HG03457 (cell line): ENCODE results near the gene ESRP2.

Source experiments
- ATAC-seq: cut with Tn5 transposase; IDR thresholded peaks from one replicate; pipeline ENCODE4 v1.9.1; 2021; ENCODE audit warnings: moderate number of reproducible peaks; ENCODE audit not compliant: unreplicated experiment

ESRP2 gene

DNA sequence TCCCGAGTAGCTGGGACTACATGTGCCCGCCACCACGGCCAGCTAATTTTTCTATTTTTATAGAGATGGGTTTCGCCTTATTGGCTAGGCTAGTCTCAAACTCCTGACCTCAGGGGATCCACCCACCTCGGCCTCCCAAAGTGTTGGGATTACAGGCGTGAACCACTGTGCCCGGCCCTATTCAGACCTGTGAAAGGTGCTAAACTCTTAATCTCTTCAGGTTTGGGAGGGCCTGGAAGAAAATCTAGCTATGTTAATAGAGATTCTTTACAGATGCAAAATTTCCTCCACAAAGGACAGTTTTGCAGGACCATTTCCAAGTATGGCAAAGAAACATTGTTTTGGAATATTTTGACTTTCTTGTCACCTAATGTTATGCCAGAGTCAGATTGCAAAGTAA, 6.2 kb upstream of the ESRP2 start:
- no peak for ATAC-seq

DNA sequence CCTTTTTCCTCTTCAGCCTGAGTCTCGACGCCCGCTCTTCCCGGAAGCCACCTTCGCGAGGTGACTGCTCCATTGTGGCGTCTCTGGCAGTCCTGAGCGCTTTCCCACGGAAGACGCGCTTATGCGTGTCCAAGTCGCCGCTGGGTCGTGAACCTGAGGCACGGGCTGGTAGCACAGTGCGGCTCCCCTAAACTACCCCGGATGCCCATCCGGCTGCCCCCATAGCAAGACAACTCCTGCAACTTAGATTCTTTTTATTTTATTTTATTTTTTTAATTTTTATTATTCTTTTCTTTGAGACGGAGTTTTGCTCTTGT, 2.1 kb upstream of the ESRP2 start:
- ATAC-seq = no peak

DNA sequence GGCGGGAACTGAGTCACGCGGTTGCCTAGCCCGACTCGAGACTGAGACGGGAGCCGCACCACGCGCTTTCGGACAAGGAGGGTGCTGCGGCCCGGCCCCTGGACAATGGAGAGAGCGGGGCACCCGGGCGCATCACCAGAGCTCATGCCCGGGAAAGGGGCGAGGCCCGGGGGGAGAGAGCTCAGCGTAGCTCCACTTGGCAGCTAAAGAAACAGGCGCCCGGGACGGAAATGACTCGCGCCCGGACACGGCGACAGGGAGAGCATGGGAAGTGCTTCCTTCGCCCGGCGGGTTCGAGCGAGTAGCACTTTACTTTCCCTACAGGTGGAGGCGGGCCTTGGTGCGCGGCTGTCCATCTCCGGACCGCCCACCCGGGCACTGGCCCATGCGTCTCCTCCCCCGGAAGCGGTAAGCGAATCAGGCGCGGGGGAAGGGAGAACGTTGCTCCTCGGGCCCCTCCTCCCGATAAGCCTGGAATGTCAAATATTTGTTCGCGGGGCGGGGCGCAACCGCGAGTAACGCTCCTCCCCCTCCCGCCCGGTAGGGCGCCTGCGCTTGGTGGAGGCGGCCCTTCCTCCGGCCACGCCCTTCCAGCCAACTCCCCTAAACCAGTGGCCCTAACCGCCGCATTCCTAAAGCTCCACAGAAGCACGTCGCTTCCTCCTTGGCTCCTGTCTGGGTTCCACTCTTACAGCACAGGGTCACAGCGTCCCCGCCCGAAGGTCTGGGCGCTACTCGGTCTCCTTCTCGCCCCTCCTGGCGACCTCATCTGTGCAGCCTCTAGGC, 1.5 kb upstream of the ESRP2 start:
- ATAC-seq = peak; percentile 65

GRCh38 chr16:68236826-68237242, 907 bp upstream of the ESRP2 start:
- ATAC-seq = no peak

GRCh38 chr16:68236137-68236825, 354 bp upstream of the ESRP2 start:
- ATAC-seq = no peak

- no peak for ATAC-seq
Measured at GRCh38 chr16:68235108-68235886, 630 bp downstream of the ESRP2 start.

DNA sequence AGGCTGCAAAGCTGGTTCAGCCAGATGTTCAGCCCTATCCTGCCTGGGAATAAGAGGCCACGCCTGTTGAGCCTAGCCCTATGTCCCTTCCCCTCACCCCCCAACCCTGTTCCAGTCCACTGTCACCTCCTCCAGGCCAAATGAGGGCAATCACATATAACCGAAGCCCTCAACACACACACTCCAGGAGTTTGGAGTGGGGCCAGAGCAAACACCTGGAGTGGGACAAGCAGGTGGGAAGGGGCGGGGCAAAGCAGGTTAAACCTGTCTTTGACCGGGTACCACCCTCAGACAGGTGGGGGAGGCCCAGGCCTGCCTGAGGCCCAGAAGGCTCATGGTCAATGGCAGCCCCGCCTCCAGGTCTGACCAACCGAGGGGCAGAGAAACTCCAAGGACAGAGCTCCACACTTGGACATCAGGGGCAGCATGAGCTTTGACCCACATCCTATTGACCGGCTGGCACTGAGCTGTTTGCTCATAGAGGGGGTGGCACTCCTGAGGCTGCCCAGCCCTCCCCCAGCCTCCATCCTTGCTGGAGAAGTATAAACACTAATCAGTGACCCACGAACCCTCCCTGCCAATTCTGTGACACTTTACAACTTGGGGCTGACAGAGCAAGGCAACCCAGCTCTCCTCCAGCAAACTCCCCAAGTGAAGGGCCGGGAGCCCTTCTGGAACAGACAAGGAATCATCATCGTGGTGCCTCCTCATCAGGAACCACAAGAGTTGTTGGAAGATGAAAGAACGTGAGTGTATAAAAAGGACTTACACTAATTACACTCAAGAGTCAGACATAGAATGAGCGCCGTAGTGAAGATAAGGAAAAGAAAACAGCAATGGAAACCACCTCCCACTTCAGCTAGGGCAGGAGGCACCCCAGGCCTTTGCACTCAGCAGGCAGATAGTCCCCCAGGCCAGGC, 1.5 kb downstream of the ESRP2 start:
- no peak for ATAC-seq

DNA sequence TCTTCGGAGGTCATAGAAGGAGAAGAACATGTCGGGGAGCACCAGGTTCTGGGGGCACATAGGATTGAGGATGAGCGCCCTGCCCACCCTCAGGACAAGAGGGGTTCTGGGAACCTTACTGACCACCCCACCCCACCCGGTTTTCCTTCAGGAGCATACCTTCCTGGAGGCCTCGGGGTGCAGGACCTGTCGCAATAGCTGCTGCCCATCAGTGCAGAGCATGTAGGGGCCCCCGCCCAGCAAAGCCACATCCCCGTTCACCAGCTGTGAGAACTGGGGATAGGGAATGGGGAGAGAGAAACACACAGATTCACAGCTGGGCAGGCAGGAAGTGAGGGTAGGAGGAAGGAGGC, 2.1 kb downstream of the ESRP2 start:
- ATAC-seq = no peak

- ATAC-seq = no peak
Measured at GRCh38 chr16:68233085-68233834, 2.7 kb downstream of the ESRP2 start.

- no peak for ATAC-seq
Measured at GRCh38 chr16:68232335-68232734, 3.6 kb downstream of the ESRP2 start.

GRCh38 chr16:68231384-68232136, 4.4 kb downstream of the ESRP2 start:
- ATAC-seq = no peak

- ATAC-seq = no peak
Measured at GRCh38 chr16:68230956-68231355, 5.0 kb downstream of the ESRP2 start.

- no peak for ATAC-seq
Measured at GRCh38 chr16:68230176-68230571, 5.8 kb downstream of the ESRP2 start.

- ATAC-seq = no peak
Measured at GRCh38 chr16:68229431-68230175, 6.3 kb downstream of the ESRP2 start.

DNA sequence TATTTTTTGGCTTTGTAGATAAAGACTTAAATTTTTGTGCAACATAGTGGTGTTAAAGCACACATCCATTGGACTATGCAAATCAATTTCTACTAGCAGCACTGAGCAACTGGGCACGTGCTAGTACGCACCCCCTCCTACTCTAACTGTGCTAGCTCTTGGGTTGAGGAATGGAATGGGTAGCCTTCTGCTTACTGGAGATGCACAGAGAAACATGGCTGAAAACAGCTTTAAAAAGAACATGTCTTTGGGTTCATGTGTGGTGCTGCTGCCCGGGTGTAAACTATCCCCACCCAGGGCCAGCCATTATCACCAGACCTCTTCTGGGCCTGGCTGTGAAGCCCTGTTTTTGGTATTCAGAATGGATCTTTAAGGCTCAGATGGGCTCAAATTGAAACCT, 7.3 kb downstream of the ESRP2 start:
- ATAC-seq = no peak

DNA sequence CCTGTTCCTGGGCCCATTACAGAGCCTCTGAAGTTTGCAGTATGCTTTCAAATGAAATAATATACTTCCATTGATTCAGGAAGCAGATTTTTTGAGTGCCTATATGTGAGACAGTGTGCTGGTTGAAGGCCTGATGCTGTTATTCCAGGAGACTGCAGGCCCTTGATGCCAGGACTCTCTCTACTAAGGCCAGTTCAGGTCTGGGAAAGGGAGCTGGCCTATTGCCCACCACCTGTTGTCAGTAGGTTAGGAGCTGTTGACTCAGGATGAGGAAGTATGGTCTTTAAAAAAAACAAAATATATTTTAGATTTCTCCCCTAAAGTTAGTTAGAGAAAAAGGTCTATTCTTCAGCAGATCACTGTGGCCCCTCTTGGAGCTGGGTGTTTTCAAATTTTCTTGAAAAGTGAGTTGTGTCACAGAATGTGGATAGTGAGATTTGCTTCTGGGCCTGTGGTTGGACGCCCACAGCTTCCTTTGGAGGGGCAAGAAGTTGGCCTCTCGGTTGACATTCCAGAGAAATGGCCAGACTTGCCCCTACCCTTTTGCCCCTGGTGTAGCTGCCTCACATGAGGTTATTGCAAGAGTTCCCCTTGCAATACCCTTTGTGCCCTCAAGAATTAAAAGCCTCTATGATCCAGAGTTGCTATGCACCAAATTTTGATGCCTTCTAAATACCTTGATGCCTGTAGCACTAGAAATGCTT, 7.9 kb downstream of the ESRP2 start:
- no peak for ATAC-seq

DNA sequence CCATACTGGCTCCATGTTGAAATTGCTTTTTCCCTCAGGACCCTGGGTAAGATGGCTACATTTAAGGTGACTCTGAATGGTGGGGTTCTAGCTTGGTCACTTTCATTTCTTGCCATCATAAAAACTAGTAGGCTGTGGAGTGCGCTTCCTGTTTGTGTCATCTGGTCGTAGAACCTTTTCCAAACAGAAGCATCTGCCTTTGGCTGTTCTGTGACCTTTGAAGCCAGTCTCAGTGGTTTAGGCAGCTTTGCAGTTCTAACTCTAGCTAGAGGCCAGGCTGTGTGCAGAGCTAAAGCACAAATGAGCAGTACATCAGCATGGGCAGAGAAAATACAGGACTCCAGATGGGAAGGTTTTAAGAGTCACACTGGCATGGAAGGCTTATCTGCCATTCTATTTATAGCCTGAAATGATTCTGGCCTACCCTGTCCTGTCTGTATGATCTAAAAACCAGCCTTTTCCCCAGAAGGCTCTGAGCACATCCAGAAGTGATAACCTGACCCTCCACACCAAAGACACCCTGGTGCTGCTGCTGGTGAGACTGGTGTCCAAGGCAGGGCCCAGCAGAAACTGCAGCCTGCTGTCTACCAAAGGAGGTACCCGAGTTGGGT, 8.6 kb downstream of the ESRP2 start:
- no peak for ATAC-seq

DNA sequence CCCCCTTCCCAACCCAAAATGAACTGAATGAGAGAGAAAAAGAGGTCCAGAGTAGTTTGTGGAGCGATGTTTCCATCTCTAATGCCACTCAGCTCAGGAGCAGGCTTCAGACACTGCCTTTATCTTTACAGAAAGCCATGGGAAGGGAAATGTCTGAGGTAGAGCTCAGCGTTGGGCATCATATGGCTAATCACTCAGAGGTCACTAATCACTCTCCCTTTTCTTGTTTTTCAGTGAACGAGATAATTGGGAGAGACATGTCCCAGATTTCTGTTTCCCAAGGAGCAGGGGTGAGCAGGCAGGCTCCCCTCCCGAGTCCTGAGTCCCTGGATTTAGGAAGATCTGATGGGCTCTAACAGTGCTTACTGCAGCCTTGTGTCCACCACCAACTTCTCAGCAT, 9.8 kb downstream of the ESRP2 start:
- no peak for ATAC-seq
